HepG2 (cell line): ENCODE measurements around the gene DCAF7. TPM values are rescaled to one million over a fixed set of nuclear protein-coding genes. Genes with fewer than 3 reads are reported as not detected.

Experiments used
- ASH2L ChIP-seq: fragments of 300-600, 200-600 bp; sonication (generic); IDR thresholded peaks from 2 replicates; pipeline ENCODE4 v1.7.0; 2017; ENCODE audit warnings: low read depth, mild to moderate bottlenecking, moderate library complexity, mixed read lengths, low read length; ENCODE audit not compliant: insufficient read length
- CHCHD3 ChIP-seq: sonication (generic); formaldehyde crosslinking; IDR thresholded peaks from 2 replicates; pipeline ENCODE4 v1.8.0; 2022; ENCODE audit warnings: mild to moderate bottlenecking, missing genetic modification reagents, moderate library complexity
- HOXD1 ChIP-seq: sonication (generic); formaldehyde crosslinking; IDR thresholded peaks from 2 replicates; pipeline ENCODE4 v1.5.0; 2020; ENCODE audit warnings: missing genetic modification reagents
- KDM6A ChIP-seq: IDR thresholded peaks from 2 replicates; pipeline ENCODE4 v1.6.1; 2016; ENCODE audit warnings: low read depth
- KMT2B ChIP-seq: IDR thresholded peaks from 2 replicates; pipeline ENCODE4 v1.6.1; 2016; ENCODE audit warnings: missing genetic modification reagents, missing compliant biosample characterization
- MED8 ChIP-seq: sonication (generic); formaldehyde crosslinking; IDR thresholded peaks from 2 replicates; pipeline ENCODE4 v1.8.1; 2023; ENCODE audit warnings: mild to moderate bottlenecking, missing genetic modification reagents; ENCODE audit not compliant: insufficient replicate concordance
- MEF2D ChIP-seq: sonication (generic); formaldehyde crosslinking; IDR thresholded peaks from 2 replicates; pipeline ENCODE4 v1.5.1; 2020; ENCODE audit warnings: mild to moderate bottlenecking, missing genetic modification reagents
- MIER2 ChIP-seq: IDR thresholded peaks from 2 replicates; pipeline ENCODE4 v1.6.1; 2016; ENCODE audit warnings: missing biosample characterization, missing genetic modification reagents
- NCOA2 ChIP-seq: sonication (generic); formaldehyde crosslinking; IDR thresholded peaks from 2 replicates; pipeline ENCODE4 v1.8.0; 2022; ENCODE audit warnings: inconsistent platforms
- POLR2AphosphoS5 ChIP-seq: IDR thresholded peaks from 2 replicates; pipeline ENCODE4 v1.6.1; 2012; ENCODE audit warnings: low read depth, low read length
- RFXAP ChIP-seq: sonication (generic); formaldehyde crosslinking; IDR thresholded peaks from 2 replicates; pipeline ENCODE4 v1.4.0; 2020; ENCODE audit warnings: missing genetic modification reagents, borderline replicate concordance
- SIN3B ChIP-seq: fragments of 150-350 bp; IDR thresholded peaks from 2 replicates; pipeline ENCODE4 v1.6.1; 2014; ENCODE audit warnings: low read length
- SP4 ChIP-seq: sonication (generic); formaldehyde crosslinking; IDR thresholded peaks from 2 replicates; pipeline ENCODE4 v1.8.1; 2023; ENCODE audit warnings: mild to moderate bottlenecking, missing genetic modification reagents
- SRSF9 ChIP-seq: fragments of 200-400 bp; formaldehyde crosslinking; IDR thresholded peaks from 2 replicates; pipeline ENCODE4 v1.6.1; 2018; ENCODE audit warnings: borderline replicate concordance, mild to moderate bottlenecking, low read depth, low read length; ENCODE audit not compliant: insufficient read depth, poor library complexity, severe bottlenecking
- XRCC5 ChIP-seq: fragments of 200-400 bp; formaldehyde crosslinking; optimal IDR thresholded peaks from 2 replicates; pipeline ENCODE3; 2017; ENCODE audit warnings: mild to moderate bottlenecking, low read length
- ZC3H13 ChIP-seq: sonication (generic); formaldehyde crosslinking; IDR thresholded peaks from 2 replicates; pipeline ENCODE4 v1.8.1; 2023; ENCODE audit warnings: mild to moderate bottlenecking, missing genetic modification reagents, moderate library complexity
- ZNF136 ChIP-seq: sonication (generic); formaldehyde crosslinking; IDR thresholded peaks from 2 replicates; pipeline ENCODE4 v1.8.1; 2022; ENCODE audit warnings: low read depth, mild to moderate bottlenecking, moderate library complexity, missing genetic modification reagents
- ZNF296 ChIP-seq: sonication (generic); formaldehyde crosslinking; conservative IDR thresholded peaks from 2 replicates; pipeline ENCODE4 v1.5.0; 2020; ENCODE audit warnings: mild to moderate bottlenecking, missing genetic modification reagents
- ZNF772 ChIP-seq: sonication (generic); formaldehyde crosslinking; IDR thresholded peaks from 2 replicates; pipeline ENCODE4 v1.5.0; 2020; ENCODE audit warnings: mild to moderate bottlenecking, missing genetic modification reagents
- ZNF841 ChIP-seq: sonication (generic); formaldehyde crosslinking; IDR thresholded peaks from 2 replicates; pipeline ENCODE4 v1.8.1; 2023; ENCODE audit warnings: missing genetic modification reagents, borderline replicate concordance
- polyA plus RNA-seq, 8 experiments: library from polyadenylated mRNA; depleted of rRNA in 3 of 8; stranded (reverse) in 7 of 8; unstranded in 1 of 8; fragments of >200 nt; fragmentation: Illumina TruSeq in 4 of 8; extraction: Trizol in 4 of 8; gene quantifications; 2 replicates each; pipeline versions ENCODE4 v1.2.1 to v1.2.3, GENCODE V29; 2011 to 2016; ENCODE audit warnings: low read depth in 4 of 8, missing spikeins in 1 of 8, mixed read lengths in 1 of 8; ENCODE audit not compliant: insufficient read depth in 1 of 8
- total RNA-seq, 5 experiments: library from RNA; depleted of rRNA; stranded (reverse); fragments of >200 nt; fragmentation: Illumina TruSeq; extraction: Trizol; gene quantifications; 2 replicates each; pipeline ENCODE4 v1.2.3, GENCODE V29; 2016; ENCODE audit warnings: low read depth in 1 of 5
- TF ChIP-seq, protein P1 (sequence below): sonication (generic); formaldehyde crosslinking; IDR thresholded peaks from 2 replicates; pipeline ENCODE4 v1.4.0; 2020; ENCODE audit warnings: missing genetic modification reagents
- TF ChIP-seq, protein P2 (sequence below): sonication (generic); formaldehyde crosslinking; IDR thresholded peaks from one replicate; pipeline ENCODE4 v1.5.1; 2020; ENCODE audit warnings: mild to moderate bottlenecking, missing genetic modification reagents; ENCODE audit errors: not compliant biosample characterization

Gene DCAF7
- total and polyA plus RNA-seq, 2 of the 13 experiments (the other 11 are each of a cell fraction or from before 2014, with no cell fraction given) = 55.2 to 73.4 TPM

DNA sequence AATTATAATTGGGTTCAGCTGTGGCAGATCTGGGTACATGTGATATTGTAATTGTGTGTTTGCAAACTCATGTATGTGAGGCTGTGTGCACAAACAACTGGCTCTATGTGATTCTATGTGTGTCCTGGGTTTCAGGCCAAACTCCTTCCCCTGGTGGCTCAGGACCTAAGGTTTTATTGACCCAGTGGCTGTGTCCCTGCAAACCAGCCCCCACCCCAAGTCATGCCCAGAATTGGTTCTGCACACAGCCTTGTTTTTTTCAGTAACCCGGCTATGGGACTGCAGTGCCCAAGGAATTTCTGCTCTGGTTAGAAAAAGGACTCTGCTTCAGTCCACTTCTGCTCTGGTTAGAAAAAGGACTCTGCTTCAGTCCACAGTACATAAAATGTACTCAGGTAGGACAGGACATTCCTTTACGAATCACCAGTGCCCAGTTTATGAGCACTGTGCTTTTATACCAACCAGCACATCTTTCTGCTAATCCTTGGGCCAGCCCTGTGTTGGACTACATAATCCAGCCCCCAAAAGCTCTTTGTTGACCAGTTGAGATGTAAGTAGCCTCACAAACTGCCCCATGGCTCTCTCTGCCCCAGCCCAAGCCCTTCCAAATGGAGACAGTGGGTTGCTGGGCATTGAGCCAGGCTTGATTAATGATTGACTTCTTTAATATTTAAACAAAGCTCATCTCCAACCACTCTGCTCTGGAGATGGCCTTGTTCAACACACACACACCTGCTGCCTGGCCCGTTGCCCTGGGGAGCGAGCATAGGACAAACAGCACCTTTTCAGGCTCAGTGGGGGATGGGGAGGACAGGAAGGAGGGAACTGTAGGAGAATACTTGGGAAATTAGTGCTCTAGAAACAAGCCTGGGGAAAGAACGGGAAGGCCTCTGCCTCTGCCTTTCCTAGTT lies 30.1 kb upstream of the DCAF7 start (continued):
- no peak for TF ChIP-seq CHCHD3 (CRISPR knock-in tag)
- peak; percentile 94 for TF ChIP-seq KDM6A (CRISPR knock-in tag)
- TF ChIP-seq SP4 = 0 out of 2 replicates have a peak, but pooled peaks have one; percentile 58
- TF ChIP-seq, protein P1, sequence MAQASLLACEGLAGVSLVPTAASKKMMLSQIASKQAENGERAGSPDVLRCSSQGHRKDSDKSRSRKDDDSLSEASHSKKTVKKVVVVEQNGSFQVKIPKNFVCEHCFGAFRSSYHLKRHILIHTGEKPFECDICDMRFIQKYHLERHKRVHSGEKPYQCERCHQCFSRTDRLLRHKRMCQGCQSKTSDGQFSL (CRISPR knock-in tag) = no peak
- TF ChIP-seq, protein P2, sequence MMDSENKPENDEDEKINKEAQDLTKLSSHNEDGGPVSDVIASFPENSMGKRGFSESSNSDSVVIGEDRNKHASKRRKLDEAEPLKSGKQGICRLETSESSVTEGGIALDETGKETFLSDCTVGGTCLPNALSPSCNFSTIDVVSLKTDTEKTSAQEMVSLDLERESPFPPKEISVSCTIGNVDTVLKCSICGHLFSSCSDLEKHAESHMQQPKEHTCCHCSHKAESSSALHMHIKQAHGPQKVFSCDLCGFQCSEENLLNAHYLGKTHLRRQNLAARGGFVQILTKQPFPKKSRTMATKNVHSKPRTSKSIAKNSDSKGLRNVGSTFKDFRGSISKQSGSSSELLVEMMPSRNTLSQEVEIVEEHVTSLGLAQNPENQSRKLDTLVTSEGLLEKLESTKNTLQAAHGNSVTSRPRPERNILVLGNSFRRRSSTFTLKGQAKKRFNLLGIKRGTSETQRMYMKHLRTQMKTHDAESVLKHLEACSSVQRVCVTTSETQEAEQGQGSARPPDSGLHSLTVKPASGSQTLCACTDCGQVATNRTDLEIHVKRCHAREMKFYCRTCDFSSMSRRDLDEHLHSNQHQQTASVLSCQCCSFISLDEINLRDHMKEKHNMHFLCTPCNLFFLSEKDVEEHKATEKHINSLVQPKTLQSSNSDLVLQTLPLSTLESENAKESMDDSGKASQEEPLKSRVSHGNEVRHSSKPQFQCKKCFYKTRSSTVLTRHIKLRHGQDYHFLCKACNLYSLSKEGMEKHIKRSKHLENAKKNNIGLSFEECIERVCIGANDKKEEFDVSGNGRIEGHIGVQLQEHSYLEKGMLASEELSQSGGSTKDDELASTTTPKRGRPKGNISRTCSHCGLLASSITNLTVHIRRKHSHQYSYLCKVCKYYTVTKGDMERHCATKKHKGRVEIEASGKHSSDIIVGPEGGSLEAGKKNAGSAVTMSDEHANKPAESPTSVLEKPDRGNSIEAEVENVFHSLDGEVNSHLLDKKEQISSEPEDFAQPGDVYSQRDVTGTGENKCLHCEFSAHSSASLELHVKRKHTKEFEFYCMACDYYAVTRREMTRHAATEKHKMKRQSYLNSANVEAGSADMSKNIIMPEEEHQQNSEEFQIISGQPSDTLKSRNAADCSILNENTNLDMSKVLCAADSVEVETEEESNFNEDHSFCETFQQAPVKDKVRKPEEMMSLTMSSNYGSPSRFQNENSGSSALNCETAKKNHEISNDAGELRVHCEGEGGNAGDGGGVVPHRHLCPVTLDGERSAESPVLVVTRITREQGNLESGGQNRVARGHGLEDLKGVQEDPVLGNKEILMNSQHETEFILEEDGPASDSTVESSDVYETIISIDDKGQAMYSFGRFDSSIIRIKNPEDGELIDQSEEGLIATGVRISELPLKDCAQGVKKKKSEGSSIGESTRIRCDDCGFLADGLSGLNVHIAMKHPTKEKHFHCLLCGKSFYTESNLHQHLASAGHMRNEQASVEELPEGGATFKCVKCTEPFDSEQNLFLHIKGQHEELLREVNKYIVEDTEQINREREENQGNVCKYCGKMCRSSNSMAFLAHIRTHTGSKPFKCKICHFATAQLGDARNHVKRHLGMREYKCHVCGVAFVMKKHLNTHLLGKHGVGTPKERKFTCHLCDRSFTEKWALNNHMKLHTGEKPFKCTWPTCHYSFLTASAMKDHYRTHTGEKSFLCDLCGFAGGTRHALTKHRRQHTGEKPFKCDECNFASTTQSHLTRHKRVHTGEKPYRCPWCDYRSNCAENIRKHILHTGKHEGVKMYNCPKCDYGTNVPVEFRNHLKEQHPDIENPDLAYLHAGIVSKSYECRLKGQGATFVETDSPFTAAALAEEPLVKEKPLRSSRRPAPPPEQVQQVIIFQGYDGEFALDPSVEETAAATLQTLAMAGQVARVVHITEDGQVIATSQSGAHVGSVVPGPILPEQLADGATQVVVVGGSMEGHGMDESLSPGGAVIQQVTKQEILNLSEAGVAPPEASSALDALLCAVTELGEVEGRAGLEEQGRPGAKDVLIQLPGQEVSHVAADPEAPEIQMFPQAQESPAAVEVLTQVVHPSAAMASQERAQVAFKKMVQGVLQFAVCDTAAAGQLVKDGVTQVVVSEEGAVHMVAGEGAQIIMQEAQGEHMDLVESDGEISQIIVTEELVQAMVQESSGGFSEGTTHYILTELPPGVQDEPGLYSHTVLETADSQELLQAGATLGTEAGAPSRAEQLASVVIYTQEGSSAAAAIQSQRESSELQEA (CRISPR knock-in tag) = no peak
- TF ChIP-seq HOXD1 (CRISPR knock-in tag) = peak; percentile 61; the same call in 1 of the 2 replicates
- TF ChIP-seq POLR2AphosphoS5 = peak; percentile 49; the same call in 1 of the 2 replicates
- peak; percentile 78; the same call in 1 of the 2 replicates for TF ChIP-seq MEF2D (CRISPR knock-in tag)
- peak; percentile 96 for TF ChIP-seq MIER2 (CRISPR knock-in tag)
- peak; percentile 68; the same call in 1 of the 2 replicates for TF ChIP-seq RFXAP (CRISPR knock-in tag)
- TF ChIP-seq ZNF841 (CRISPR knock-in tag) = no peak
- 0 out of 2 replicates have a peak, but pooled peaks have one; percentile 63 for TF ChIP-seq ZNF772 (CRISPR knock-in tag)
- no peak for TF ChIP-seq ZNF296 (CRISPR knock-in tag)
- no peak for TF ChIP-seq SIN3B
- TF ChIP-seq MED8 (CRISPR knock-in tag) = no peak
- TF ChIP-seq ZC3H13 (CRISPR knock-in tag) = peak; percentile 34; the same call in 1 of the 2 replicates
- TF ChIP-seq XRCC5 = peak; percentile 82
- TF ChIP-seq ZNF136 (CRISPR knock-in tag) = no peak
- no peak for TF ChIP-seq SRSF9
- peak; percentile 48; the same call in 1 of the 2 replicates for TF ChIP-seq KMT2B (CRISPR knock-in tag)
- TF ChIP-seq NCOA2 (CRISPR knock-in tag) = peak; percentile 84
- peak; percentile 94 for TF ChIP-seq ASH2L
